Islet of Langerhans (tissue), 1 donor: Measurements from ENCODE around the gene ILK.

Experiments
- FAIRE-seq: peaks from one replicate; lab custom pipeline; 2011; peaks lifted over from hg19 to GRCh38; lab: Jason Lieb, UNC

Gene ILK

DNA sequence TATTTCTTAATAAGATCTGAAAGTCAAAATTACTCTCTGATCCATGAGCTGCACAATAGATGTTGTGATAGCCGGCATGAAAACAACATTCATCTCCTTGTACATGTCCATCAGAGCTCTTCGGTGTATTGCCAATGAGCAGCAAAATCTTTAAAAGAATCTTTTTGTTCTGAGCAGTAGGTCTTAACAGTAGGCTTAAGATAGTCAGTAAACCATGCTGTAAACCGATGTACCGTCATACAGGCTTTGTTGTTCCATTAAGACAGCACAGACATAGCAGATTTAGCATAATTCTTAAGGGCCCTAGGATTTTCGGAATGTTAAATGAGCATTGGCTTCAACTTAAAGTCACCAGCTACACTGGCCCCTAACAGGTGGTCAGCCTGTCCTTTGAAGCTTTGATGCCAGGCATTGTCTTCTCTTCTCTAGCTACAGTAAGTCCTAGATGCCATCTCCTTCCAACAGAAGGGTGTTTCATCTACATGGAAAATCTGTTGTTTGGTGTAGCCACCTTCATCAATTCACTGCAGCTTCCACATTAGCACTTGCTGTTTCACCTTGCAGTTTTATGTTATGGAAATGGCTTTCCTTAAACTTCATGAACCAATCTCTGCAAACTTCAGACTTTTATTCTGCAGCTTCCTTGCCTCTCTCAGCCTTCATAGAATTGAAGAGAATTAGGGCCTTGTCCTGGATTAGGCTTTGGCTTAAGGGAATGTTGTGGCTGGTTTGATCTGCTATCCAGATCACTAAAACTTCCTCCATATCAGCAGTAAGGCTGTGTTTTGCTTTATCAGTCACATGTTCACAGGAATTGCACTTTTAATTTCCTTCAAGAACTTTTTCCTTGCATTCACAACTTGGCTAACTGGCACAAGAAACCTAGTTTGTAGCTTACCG is 28.5 kb upstream of the ILK start:
- no peak for FAIRE-seq

DNA sequence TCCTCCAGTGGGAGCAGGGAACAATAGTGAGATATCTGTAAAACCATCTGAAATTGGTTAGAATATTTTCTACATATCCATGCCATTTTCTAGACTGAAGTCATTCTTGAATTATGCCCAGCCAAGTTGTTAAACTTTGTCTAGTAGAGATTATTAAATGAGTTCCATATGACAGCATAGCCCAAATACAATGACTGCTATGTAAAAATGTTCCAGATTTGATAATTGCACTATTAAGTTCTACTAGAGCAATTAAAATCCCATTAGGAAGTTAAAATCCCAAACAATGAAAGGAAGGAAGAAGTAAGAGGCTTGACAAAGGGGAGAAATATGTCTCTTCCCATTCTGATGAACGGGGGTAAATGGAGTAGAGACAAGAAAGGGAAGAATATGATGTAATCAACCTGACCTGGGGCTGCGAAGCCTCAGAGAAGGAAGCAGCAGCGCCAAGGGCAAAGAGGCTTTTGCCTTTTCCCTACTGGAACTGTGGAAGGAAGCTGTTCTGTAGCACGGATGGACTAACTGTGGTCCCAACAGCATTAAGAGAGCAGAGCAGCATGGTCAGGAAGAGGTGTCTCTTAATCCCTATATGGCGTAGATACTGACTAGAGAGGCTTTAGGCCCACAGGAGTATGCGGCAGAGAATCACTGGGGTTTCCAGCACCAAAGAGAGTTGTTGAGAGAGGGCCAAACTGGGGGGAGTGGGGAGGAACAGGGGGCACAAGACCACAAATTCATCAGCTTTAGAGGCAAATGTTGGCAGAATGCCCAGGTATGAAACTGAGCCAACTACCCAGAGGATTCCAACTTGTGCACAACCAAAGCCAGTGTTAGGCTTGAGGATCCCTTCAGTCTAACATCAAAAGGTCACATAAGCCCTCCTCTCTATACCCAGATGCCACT is 26.9 kb upstream of the ILK start:
- no peak for FAIRE-seq

DNA sequence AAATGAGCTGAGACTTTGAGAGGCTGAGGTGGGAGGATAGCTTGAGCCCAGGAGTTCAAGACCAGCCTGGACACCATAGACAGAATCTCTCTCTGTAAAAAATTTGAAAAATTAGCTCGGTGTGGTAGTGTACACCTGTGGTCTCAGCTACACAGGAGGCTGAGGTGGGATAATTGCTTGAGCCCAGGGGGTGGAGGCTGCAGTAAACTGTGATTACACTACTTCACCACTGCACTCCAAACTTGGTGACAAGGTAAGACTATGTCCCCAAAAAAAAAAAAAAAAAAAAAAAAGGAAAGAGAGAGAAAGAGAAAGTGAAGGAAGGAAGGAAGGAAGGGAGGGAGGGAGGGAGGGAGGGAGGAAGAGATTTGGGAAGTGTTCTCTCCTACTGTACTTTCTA is 25.4 kb upstream of the ILK start:
- FAIRE-seq, result no peak

DNA sequence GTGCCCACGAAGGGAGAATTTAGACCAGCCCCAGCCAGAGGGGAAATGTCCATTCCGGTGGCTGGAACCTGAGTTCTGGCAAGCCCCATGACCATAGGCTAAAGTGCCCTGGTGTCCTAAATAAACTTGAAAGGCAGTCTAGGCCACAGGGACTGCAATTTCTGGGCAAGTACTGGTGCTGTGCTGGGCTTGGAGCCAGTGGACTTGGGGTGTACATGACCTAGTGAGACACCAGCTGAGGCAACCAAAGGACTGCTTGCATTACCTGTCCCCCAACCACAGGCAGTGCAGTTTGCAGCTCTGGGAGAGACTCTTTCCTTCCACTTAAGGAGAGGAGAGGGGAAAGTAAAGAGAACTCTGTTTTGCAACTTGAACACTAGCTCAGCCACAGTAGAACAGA is 23.9 kb upstream of the ILK start:
- FAIRE-seq, result no peak

DNA sequence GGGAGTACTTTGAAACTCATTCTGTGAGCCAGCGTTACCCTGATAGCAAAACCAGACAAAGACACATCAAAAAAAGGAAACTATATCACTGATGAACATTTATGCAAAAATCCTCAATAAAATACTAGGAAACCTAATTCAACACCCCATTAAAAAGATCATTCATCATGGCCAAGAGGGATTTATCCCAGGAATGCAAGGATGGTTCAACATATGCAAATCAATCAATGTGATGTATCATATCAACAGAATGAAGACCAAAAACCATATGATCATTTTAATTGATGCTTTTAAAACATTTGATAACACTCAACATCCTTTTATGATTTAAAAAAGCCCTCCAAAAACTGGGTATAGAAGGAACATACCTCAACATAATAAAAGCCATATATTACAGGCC is 20.0 kb upstream of the ILK start:
- FAIRE-seq, result no peak

DNA sequence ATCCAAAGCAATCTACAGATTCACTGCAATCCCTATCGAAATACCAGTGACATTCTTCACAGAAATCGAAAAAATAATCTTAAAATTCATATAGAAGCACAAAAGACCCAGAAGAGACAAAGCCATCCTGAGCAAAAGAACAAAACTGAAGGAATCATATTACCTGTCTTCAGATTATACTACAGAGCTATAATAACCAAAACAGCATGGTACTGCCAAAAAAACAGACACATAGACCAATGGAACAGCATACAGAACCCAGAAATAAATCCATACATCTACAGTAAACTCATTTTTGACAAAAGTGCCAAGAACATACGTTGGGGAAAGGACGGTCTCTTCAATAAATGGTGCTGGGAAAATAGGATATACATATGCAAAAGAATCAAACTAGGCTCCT is 19.0 kb upstream of the ILK start:
- no peak for FAIRE-seq

DNA sequence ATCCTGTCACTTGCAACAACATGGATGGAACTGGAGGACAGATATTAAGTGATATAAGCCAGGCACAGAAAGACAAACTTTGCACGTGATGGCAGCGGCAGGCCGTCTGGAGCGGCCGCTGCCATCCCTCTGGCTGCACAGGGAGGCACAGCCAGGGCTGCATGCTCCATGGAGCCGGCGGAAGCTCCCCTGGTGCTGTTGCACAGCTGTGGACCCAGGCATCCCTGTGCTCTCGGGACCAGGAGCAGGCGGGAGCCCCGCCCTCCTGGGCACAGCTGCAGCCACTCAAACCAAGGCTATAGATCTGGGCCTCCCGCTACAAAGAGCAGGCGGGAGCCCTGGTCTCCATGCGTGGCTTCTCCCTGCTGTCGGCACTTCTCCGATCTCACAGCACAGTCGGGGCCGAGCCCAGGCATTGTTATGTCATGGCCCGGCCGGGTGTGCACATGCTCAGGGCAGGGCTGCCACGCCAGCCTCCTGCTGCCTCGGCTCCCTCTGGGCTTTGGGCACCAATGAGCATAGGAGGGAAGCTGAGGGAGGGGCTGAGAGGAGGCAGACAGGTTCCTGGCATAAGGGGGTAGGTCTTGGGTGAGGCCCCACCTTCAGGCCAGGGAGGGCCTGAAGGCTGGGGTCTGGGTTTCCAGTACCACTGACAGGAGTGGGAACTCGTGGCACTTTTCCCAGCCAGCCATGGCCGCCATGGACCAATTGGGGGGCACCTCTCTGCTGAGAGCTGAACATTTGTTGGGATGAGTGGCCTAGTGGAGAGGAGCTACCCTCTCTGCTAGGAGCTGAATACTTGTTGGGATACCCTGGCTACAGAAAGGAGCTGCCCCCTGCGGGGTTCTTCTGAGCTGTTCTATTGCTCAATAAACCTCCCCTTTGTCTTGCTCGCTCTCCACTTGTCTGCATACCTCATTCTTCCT is 16.9 kb upstream of the ILK start:
- no peak for FAIRE-seq

DNA sequence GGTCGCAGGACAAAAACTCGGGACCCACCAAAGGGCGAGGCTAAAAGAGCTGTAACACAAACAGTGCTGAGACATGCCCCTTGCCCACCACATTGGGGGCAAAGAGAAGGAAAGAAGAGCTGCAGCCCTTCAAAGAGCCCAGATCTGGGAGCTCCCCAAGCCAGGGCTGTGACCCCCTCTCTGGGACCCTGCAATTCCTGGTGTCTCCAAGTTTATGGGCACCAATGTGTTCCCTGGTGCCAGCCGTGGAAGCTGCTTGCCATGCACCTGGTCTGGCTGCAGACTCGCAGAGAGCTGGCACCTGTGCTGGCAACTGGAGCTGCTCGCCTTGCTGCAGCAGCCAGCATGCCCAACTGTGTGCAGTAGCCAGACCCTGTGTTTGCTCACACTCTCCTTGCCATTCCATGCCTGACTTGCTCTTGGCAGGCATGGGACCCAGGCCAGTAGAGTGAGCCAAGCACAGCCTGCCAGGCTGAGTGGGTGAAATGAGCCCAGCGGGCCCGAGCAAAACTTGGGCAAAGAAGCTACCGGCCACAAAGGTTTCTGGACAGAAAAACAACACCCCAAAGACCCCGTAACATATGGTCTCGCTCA is 16.1 kb upstream of the ILK start:
- no peak for FAIRE-seq

DNA sequence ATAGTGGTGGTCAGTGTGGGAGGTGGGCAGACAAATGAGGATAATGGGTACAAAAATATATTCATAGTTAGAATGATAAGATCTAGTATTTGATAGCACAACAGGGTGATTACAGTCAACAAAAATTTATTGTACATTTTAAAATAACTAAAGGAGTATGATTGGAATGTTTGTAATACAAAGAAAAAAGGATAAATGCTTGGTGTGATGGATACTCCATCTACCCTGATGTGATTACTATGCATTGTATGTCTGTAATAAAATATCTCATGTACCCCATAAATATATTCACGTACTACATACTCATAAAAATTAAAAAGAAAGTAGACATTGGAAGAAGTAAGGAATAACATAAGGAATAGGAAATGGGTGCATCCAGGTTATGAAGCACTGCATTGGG is 15.6 kb upstream of the ILK start:
- no peak for FAIRE-seq

DNA sequence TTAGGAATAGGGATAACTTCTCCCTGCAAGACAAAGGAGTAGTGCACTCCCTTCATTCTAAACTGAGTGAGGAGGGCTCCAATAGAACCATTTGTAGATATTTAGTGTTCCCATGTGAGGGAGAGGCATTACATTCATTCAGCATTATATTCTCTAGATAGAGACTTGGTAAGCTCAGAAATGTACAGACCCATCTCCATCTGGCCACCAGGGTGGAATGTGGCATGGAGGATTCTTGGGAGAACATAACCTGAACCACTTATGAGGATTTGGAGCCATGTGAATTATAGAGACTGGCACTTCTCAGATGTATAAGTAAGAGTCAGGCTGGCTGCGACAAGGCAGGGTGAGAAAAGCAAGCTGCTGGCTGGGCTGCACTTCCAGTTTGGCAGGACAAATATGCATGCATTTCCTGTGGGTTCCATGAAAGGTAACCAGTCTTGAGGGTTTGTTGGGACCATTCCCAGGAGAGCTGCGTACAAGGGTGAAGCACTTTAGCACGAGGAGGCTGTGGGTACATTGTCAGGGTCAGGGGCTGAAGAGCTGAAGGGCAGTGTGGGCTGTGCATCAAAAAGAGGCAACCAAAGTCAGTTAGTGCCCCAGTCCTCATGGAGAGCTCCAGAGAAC is 9.3 kb upstream of the ILK start:
- no peak for FAIRE-seq

DNA sequence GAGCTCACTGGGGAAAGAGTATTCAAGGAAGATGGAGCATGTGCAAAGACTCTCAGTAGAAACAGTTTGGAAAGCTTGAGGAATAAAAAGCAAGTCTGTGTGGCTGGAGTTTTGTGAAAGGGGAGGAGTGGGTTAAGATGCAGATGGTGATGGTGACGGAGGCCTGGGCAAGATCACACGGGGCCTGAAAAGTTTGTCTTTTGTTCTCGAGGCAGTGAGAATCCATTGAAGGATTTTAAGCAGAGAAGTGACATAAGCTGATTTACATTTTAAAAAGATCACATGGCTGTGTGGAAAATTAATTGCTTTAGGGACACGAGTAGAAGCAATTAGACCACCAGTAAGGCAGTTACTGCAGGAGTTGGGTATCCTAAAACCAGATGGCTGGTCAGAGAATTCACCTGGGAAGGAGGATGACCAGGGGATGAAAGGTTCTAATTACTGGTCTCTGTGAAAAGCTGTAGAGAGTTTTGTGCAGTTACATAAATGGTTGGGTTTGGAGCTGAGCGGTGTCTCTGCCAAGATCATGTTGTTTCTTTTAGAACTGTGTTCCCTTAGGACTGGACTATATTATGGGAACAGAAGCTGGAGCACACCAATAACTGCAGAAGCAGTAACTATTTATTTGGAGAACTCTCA is 7.2 kb upstream of the ILK start:
- FAIRE-seq, result no peak

DNA sequence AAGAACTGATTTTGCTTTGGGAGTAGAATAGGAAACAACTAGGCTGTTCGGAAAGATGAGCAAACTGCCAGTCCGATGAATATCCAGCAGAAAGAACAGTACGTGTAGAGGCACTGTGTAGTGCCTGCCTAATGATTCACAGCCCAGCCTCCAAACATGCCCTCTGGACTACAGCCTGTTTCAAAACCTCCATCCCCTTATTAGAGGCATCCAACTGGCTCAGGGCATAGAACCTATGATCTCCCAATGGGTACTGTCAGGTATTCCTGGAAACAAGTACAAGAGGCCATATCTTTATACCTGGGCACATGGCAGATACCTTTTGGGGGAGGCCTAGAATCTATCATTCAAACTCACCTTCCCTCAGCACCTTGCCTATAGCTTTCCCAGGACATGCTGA is 5.0 kb upstream of the ILK start:
- no peak for FAIRE-seq

DNA sequence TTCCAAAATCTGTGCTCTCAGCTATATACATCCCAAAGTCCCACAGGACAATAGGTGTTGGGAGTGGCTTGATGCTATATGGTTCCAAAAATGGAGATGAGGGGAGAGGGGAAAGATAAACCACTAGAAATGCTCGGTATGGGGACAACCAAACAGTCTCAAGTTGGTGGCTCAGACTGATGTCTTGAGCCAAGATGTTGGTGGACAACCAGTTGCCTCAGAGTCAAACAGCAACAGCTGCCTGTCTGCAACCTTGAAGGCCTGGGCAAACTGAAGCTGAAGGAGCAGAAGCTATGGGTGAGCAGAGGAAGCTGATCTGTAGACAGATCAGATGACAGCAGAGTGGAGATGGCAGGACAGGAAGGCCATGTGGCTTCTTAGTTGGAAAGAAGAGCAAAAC is 4.1 kb upstream of the ILK start:
- FAIRE-seq, result no peak

DNA sequence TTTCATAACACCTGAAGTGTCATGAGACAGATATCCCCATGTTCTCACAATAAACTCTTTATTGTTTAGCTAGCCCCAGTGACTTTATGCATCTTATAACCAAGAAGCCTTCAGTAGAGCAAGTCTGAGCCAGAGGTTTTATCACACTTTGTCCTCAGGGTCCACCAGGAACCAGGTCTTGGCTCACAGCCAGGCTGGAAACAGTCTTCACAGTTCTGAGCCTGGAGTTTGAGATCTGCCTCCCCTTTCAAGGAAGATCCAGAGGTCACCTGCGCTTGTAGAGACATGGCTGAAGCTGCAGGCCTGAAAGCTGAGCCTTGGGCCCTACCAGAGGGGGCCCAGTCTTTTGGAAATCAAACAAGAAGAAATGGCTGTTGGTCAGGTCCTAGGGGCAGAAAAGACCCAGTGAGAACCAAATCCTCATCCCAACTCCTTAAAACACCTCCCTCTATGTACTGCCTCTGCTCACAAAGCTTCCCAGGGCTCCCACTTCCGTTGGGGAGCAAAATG is 3.6 kb upstream of the ILK start:
- FAIRE-seq, result no peak

DNA sequence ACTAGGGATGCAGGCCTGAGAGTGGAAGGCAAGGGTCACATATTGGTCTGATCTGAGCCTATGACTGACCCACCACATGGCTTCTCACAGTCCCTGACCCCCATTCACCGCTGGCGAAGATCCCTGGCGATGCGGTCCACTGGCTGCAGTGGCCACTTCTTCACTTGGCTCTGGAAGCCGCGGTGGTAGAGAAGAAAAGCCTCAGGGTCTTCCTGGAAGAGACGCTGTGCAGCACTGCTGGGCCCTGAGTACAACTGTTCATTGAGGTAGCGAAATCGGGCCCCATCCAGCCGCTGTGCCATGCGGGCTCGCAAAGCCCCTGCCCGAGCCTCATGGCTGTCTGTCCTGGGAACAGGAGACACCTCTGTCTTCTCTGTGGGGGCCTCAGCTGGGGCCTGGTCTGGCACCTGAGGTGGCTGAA is 2.5 kb upstream of the ILK start:
- FAIRE-seq, result no peak

DNA sequence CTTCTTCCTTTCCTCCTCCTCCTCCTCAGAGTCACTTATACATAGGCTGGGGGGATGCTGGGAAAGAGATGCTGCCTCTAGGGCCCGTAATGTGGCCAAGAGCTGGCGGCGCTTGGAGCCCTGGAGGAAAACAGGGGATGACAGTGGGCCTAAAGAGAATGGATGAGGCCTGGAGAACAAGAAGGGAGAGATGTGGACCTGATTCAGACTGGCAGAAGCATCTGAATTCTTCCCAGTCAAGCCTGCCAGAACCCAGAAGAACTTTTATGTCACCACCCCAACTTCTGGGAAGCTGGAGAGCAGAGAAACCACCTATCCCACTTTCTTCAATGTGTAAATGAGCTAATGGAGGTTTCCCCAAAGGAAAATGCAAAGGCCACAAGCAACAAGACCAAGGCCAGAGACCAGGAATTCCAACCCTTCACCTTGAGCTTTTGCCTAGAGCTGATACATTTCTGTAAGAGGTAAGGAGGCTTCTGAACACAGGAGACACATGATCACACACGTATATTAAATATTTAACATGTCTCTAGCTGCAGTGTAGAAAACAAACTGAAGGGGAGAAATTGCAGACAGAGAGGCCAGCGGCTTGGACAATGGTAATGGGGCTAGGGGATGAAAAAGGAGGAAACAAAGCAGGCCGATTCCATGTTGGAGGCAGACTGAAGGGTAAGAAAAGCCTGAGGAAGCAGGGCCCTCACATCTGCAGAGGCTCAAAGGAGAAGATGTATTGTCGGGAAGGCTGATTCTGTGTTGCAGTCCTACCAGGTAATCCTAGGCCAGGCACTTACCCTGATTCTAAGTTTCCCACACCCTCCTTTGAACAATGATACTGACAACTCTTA is 1.3 kb upstream of the ILK start:
- FAIRE-seq, result no peak

DNA sequence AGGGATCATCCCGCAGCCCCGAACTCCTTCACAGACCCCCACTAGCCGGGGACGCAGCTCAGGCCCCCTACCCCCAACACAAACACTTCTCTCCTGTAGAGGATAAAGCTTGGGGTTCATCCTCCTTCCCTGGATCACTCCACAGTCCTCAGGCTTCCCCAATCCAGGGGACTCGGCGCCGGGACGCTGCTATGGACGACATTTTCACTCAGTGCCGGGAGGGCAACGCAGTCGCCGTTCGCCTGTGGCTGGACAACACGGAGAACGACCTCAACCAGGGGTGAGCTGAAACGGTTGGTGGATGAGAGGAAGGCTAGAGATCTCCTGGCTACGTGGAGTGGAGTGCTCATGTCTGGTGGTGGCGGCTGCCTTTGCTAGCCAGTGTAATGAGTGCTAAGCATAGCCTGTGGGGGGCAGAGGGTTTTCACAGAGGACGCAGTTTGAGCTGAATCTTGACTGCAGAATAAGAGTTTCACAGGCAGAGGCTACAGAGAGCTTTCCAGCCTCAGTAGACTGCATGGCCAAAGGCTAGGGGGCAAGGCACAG is 580 bp downstream of the ILK start:
- FAIRE-seq, result no peak

DNA sequence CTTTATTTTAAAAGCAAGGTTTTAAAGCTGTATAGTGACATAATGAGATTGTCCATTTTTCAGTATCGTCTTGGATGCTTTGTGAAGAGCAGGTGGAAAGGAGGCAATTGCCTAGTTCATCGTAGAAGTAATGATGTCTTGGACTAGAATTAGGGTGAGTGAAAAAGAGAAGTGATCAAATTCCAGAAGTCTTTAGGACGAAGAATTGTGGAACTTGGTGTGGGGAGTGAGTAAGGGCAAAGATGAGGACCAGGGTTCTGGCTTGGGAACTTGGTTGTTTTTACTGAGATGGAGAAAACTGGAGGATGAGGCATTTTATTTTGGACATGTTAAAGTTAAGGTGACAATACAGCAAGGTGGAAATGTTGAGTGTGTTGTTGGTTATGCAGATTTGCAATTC is 1.2 kb downstream of the ILK start:
- no peak for FAIRE-seq

DNA sequence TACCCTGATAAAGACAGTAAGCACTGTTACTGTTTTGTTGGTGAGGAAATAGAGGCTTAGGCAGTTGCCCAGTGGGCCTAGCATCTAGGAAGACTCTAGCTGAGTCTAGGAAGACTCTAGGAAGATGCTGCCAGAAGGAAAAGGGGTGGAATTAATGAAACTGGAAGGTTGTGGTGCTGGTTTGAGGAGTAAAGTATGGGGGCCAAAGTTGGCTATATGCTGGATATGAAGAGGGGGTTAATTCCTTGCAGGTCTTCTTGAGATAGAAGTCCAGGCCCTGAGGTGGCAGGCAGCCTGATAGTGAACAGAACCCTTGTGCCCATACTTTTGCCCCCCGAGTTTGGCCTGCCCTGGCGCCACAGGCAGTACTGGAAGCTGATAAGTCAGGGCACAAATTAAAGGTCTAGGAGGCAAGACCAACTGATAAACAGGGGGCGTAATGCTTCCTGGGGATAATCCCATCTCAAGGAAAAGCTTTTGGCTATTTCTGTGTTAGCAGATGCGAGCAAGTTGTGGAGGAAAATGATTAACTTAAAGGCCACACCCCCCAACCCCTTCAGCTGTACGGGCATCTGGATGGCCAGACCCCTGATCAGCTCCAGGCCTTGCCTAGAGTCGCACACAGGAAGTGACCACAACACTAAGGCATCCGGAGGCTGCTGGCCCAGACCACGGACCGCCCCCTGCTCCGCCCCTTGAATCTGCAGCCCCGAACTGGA is 3.1 kb downstream of the ILK start:
- no peak for FAIRE-seq
